Measurements from ENCODE around the gene DNAI1.
A peak's percentile ranks its signal among the peaks of the same experiment; 100 is the strongest.
"Not testable (repeated sequence)": the region's sequence is repeated elsewhere in the genome, so short reads cannot be mapped to it uniquely, and the experiment has no call there.

Gene DNAI1

GRCh38 chr9:34446951-34447350, 11.7 kb upstream of the DNAI1 start:
- H3K4me3 ChIP-seq, result no peak overlapping the region
- no peak overlapping the region for H3K27ac ChIP-seq

- Histone ChIP-seq H3K4me3 (no peak overlapping the region), H3K27ac (peak overlapping the region in 2 of 21 experiments; percentile 7 to 27)
Measured at GRCh38 chr9:34450644-34451043, 8.0 kb upstream of the DNAI1 start.

- peak overlapping the region in 6 of 21 experiments; percentile 7 to 60 (median 22) for H3K27ac ChIP-seq
- H3K4me3 ChIP-seq, result no peak overlapping the region
Measured at GRCh38 chr9:34451135-34451534, 7.5 kb upstream of the DNAI1 start.

- Histone ChIP-seq H3K4me3 (no peak overlapping the region), H3K27ac (peak overlapping the region in 5 of 21 experiments; percentile 10 to 60 (median 24))
Measured at GRCh38 chr9:34451545-34451944, 7.1 kb upstream of the DNAI1 start.

- no peak overlapping the region for H3K27ac ChIP-seq
- H3K4me3 ChIP-seq, result no peak overlapping the region
Measured at GRCh38 chr9:34452568-34452967, 6.0 kb upstream of the DNAI1 start.

- Histone ChIP-seq H3K4me3 (no peak overlapping the region), H3K27ac (no peak overlapping the region)
Measured at GRCh38 chr9:34454571-34455065, 4.0 kb upstream of the DNAI1 start.

- H3K27ac ChIP-seq, result peak overlapping the region in 1 of 21 experiments; percentile 9
- H3K4me3 ChIP-seq, result no peak overlapping the region
Measured at GRCh38 chr9:34456151-34456550, 2.5 kb upstream of the DNAI1 start.

GRCh38 chr9:34456746-34457145, 1.9 kb upstream of the DNAI1 start:
- Histone ChIP-seq H3K4me3 (peak overlapping the region in 5 of 7 experiments; percentile 56 to 86 (median 77)), H3K27ac (peak overlapping the region in 12 of 21 experiments; percentile 2 to 81 (median 71))

GRCh38 chr9:34457266-34458012, 1.2 kb upstream of the DNAI1 start:
- Histone ChIP-seq H3K4me3 (peak overlapping the region; percentile 56 to 86 (median 76)), H3K27ac (peak overlapping the region; percentile 20 to 89 (median 70))

GRCh38 chr9:34458959-34459340, 345 bp downstream of the DNAI1 start:
- no peak overlapping the region for H3K27ac ChIP-seq
- peak overlapping the region in 2 of 7 experiments; percentile 66 to 77 for H3K4me3 ChIP-seq

- H3K27ac ChIP-seq, result no peak overlapping the region
- H3K4me3 ChIP-seq, result no peak overlapping the region
Measured at GRCh38 chr9:34459356-34459755, 751 bp downstream of the DNAI1 start.

GRCh38 chr9:34459941-34460340, 1.3 kb downstream of the DNAI1 start:
- Histone ChIP-seq H3K4me3 (no peak overlapping the region), H3K27ac (no peak overlapping the region)

- Histone ChIP-seq H3K4me3 (no peak overlapping the region), H3K27ac (no peak overlapping the region)
Measured at GRCh38 chr9:34463098-34463900, 4.7 kb downstream of the DNAI1 start.

- H3K27ac ChIP-seq, result no peak overlapping the region
- H3K4me3 ChIP-seq, result no peak overlapping the region
Measured at GRCh38 chr9:34463901-34464232, 5.3 kb downstream of the DNAI1 start.

- no peak overlapping the region for H3K27ac ChIP-seq
- H3K4me3 ChIP-seq, result no peak overlapping the region
Measured at GRCh38 chr9:34464571-34464970, 6.0 kb downstream of the DNAI1 start.

- Histone ChIP-seq H3K4me3 (no peak overlapping the region), H3K27ac (no peak overlapping the region)
Measured at GRCh38 chr9:34465468-34465867, 6.9 kb downstream of the DNAI1 start.

GRCh38 chr9:34475097-34475496, 16.5 kb downstream of the DNAI1 start:
- no peak overlapping the region for H3K27ac ChIP-seq
- H3K4me3 ChIP-seq, result no peak overlapping the region

- H3K27ac ChIP-seq, result no peak overlapping the region
- H3K4me3 ChIP-seq, result no peak overlapping the region
Measured at GRCh38 chr9:34477541-34477940, 18.9 kb downstream of the DNAI1 start.

GRCh38 chr9:34479431-34479866, 20.8 kb downstream of the DNAI1 start:
- Histone ChIP-seq H3K27ac (no peak overlapping the region), H3K4me3 (no peak overlapping the region)

- not testable (repeated sequence) for H3K4me3 ChIP-seq, H3K27ac ChIP-seq
Measured at GRCh38 chr9:34481620-34482019, 23.0 kb downstream of the DNAI1 start.

- H3K4me3 ChIP-seq, H3K27ac ChIP-seq: not testable (repeated sequence)
Measured at GRCh38 chr9:34482746-34483145, 24.1 kb downstream of the DNAI1 start.
